GM23248 (cell line): ENCODE data around the gene PEPD.

Source experiments
- EZH2 ChIP-seq: fragments of 200-600 bp; sonication (generic); IDR thresholded peaks from 2 replicates; pipeline ENCODE4 v1.6.1; 2018; ENCODE audit warnings: antibody characterized with exemption, mild to moderate bottlenecking; ENCODE audit not compliant: insufficient read depth, poor library complexity, severe bottlenecking
- EZH2phosphoT487 ChIP-seq: fragments of 200-600 bp; sonication (generic); IDR thresholded peaks from 2 replicates; pipeline ENCODE4 v1.6.1; 2018; ENCODE audit warnings: antibody characterized with exemption, moderate library complexity, mild to moderate bottlenecking, low read depth; ENCODE audit not compliant: insufficient read depth

DNA sequence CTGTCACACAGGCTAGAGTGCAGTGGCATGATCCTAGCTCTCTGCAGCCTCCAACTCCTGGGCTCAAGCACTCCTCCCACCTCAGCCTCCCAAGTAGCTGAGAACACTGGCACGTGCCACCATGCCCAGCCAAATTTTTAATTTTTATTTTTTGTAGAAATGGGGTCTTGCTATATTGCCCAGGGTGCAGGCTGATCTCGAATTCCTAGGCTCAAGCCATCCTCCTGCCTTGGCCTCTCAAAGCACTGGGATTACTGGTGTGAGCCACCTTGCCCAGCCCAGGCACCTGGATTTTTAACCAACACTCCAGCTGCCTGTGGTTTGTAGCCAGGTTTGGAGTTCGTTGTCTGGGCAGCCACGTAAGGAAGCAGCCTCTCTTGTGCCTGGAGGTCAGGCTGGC, 9.3 kb upstream of the PEPD start:
- TF ChIP-seq EZH2 = no peak
- no peak for TF ChIP-seq EZH2phosphoT487
